Left ventricle myocardium inferior (tissue), 1 donor: ENCODE data around the gene VPS4B. TPM values are rescaled to one million over a fixed set of nuclear protein-coding genes. Genes with fewer than 3 reads are reported as not detected.
"Not testable (repeated sequence)": the region's sequence is repeated elsewhere in the genome, so short reads cannot be mapped to it uniquely, and the experiment has no call there.

Source experiments
- DNase-seq: peaks from one replicate; pipeline ENCODE4 v3.0.0-alpha.2; 2020
- H3K27ac ChIP-seq: fragments of 200-600 bp; replicated peaks from 2 replicates; pipeline ENCODE4 v1.8.0; 2021
- H3K27me3 ChIP-seq: fragments of 200-600 bp; 2 replicates; pipeline ENCODE4 v1.8.0; 2021; ENCODE audit warnings: low read depth
- H3K36me3 ChIP-seq: fragments of 200-600 bp; 2 replicates; pipeline ENCODE4 v1.8.0; 2021
- H3K4me1 ChIP-seq: fragments of 200-600 bp; 2 replicates; pipeline ENCODE4 v1.8.0; 2021
- H3K4me3 ChIP-seq: fragments of 200-600 bp; 2 replicates; pipeline ENCODE4 v1.8.0; 2021; ENCODE audit warnings: mild to moderate bottlenecking, moderate library complexity
- H3K9me3 ChIP-seq: fragments of 200-600 bp; replicated peaks from 2 replicates; pipeline ENCODE4 v1.8.0; 2021
- intact Hi-C: fragments of 100-400 bp; cut with micrococcal nuclease; formaldehyde crosslinking; loops from one replicate; pipeline ENCODE4 v1.11.0; 2022
- total RNA-seq: library from RNA; stranded (reverse); fragmentation: NEBNext Ultra II Directional; extraction: Animal tissue kit (Norgen Biotek cat#: 25700); gene quantifications from one replicate; pipeline ENCODE4 v1.2.1, GENCODE V29; 2021
- TF ChIP-seq, protein P1 (sequence below): fragments of 200-600 bp; IDR thresholded peaks from 2 replicates; pipeline ENCODE4 v1.8.0; 2021; ENCODE audit warnings: antibody characterized with exemption, mild to moderate bottlenecking, borderline replicate concordance
- donor health status: DM: no; HTN: yes; CAD: no; lungs with severe emphysema.

Gene VPS4B
- total RNA-seq, 1 donor from 2014 or later, result 16.7 TPM

DNA sequence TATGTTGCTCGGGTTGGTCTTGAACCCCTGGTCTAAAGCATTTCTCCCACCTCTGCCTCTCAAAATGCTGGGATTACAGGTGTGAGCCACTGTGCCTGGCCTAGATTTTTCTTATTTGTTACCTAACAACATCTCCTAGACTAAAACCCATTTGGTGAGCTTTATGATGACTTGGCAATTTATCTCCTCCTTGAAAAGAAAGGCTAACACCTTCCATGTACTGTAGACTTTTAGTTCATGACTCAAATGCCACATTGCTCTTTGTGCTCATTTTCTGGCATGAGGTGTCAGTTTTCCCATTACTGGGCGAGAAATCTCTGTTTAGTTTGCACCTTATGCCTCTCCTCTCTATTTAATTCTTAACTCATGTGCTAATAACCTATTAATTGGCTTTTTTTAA, 42.2 kb upstream of the VPS4B start:
- H3K27me3 ChIP-seq, result peaks cover 35% of the 10 kb centered on the region
- H3K9me3 ChIP-seq, result no peaks in the 10 kb centered on the region
- no peak overlapping the region for H3K4me3 ChIP-seq
- TF ChIP-seq, protein P1, sequence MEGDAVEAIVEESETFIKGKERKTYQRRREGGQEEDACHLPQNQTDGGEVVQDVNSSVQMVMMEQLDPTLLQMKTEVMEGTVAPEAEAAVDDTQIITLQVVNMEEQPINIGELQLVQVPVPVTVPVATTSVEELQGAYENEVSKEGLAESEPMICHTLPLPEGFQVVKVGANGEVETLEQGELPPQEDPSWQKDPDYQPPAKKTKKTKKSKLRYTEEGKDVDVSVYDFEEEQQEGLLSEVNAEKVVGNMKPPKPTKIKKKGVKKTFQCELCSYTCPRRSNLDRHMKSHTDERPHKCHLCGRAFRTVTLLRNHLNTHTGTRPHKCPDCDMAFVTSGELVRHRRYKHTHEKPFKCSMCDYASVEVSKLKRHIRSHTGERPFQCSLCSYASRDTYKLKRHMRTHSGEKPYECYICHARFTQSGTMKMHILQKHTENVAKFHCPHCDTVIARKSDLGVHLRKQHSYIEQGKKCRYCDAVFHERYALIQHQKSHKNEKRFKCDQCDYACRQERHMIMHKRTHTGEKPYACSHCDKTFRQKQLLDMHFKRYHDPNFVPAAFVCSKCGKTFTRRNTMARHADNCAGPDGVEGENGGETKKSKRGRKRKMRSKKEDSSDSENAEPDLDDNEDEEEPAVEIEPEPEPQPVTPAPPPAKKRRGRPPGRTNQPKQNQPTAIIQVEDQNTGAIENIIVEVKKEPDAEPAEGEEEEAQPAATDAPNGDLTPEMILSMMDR, result no peak
- H3K4me1 ChIP-seq, result no peaks in the 10 kb centered on the region
- no peak overlapping the region for H3K27ac ChIP-seq
- H3K36me3 ChIP-seq, result no peaks in the 10 kb centered on the region
- intact Hi-C loops, result no loop called here
- no peak for DNase-seq

DNA sequence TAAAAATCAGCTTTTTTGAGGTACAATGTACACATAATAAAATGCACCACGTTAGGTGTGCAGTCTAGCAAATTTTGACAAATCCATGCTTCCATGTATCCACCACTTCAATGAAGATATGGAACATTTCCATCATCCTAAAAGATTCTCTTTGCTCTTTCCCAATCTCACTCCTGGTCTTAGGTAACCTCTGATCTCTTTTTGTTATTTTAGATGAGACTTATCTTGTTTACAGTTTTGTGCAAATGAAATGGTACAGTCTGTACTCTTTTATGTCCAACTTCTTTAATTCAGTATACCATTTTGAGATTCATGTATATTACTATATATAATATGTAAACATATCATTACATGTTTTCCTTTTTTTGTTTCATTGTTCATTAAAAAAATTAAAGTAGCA, 38.1 kb upstream of the VPS4B start:
- H3K27ac ChIP-seq, result no peak overlapping the region

DNA sequence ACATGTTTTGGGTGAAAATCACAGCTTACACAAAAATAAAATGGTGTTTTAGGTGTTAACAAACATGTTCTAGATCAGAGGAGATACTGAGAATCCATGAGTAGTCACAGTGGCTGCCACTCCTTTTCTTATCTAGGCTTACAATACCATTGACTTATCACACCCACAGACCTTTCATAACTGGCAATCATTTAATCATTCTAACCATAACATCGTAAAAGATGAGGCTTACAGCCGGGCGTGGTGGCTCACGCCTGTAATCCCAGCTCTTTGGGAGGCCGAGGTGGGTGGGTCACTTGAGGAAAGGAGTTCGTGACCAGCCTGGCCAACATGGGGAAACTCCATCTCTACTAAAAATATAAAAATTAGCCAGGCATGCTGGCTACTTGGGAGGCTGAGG, 35.7 kb upstream of the VPS4B start:
- no peaks in the 10 kb centered on the region for H3K4me1 ChIP-seq
- intact Hi-C loops, result no loop called here
- H3K4me3 ChIP-seq, result no peak overlapping the region
- no peak for DNase-seq
- peaks cover 13% of the 10 kb centered on the region for H3K27me3 ChIP-seq
- no peaks in the 10 kb centered on the region for H3K9me3 ChIP-seq
- no peak overlapping the region for H3K27ac ChIP-seq
- H3K36me3 ChIP-seq, result no peaks in the 10 kb centered on the region
- TF ChIP-seq, protein P1, result no peak

More for the DNA sequence above, 38.1 kb upstream of the VPS4B start:
- Histone ChIP-seq H3K36me3 (no peaks in the 10 kb centered on the region), H3K9me3 (no peaks in the 10 kb centered on the region), H3K4me1 (no peaks in the 10 kb centered on the region), H3K4me3 (no peak overlapping the region), H3K27me3 (peaks cover 31% of the 10 kb centered on the region)
- TF ChIP-seq, protein P1, result no peak
- DNase-seq, result no peak
- intact Hi-C loops, result no loop called here

DNA sequence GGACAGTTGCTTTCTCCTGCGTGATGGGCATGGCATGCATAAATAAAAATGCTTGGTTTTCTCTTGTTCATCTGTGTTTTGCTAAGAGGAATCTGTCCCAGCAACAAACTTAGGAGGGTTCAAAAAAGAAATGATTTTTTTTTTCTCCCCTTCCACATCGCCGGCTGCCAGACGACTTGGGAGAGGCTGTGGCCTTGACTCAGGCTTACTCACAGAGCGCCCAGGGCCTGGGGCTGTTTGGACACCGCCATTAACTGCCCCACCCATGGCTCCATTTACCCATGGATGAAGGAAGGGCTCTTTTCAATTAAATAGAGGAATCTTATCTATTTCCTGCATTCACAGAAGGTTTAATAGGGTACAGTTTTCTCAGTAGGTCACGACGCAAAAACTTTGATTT, 32.2 kb upstream of the VPS4B start:
- H3K27ac ChIP-seq, result no peak overlapping the region
- no peaks in the 10 kb centered on the region for H3K27me3 ChIP-seq
- no peaks in the 10 kb centered on the region for H3K36me3 ChIP-seq
- intact Hi-C loops, result no loop called here
- no peak overlapping the region for H3K4me3 ChIP-seq
- TF ChIP-seq, protein P1, result no peak
- peaks cover 15% of the 10 kb centered on the region for H3K4me1 ChIP-seq
- no peak for DNase-seq
- H3K9me3 ChIP-seq, result no peaks in the 10 kb centered on the region

DNA sequence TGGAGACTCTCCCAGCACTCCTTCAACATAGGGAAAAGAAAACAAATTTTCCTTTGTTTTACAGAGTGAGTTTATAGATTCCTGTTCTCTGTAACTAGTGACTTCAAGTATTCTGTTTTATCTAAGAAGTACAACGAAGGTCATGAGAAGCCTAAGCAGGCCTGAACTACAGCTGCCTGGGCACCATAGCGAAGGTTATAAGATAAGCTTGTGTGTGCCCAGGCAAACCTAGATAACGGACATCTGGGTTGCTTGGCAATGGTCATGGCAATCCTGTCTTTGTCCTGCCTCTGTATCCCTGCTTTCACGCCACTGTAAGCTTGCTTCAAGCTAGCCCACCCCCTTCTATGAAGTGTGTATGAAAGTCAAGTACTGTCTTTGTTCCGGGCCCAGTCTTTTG, 30.5 kb upstream of the VPS4B start:
- peaks cover 15% of the 10 kb centered on the region for H3K4me1 ChIP-seq

DNA sequence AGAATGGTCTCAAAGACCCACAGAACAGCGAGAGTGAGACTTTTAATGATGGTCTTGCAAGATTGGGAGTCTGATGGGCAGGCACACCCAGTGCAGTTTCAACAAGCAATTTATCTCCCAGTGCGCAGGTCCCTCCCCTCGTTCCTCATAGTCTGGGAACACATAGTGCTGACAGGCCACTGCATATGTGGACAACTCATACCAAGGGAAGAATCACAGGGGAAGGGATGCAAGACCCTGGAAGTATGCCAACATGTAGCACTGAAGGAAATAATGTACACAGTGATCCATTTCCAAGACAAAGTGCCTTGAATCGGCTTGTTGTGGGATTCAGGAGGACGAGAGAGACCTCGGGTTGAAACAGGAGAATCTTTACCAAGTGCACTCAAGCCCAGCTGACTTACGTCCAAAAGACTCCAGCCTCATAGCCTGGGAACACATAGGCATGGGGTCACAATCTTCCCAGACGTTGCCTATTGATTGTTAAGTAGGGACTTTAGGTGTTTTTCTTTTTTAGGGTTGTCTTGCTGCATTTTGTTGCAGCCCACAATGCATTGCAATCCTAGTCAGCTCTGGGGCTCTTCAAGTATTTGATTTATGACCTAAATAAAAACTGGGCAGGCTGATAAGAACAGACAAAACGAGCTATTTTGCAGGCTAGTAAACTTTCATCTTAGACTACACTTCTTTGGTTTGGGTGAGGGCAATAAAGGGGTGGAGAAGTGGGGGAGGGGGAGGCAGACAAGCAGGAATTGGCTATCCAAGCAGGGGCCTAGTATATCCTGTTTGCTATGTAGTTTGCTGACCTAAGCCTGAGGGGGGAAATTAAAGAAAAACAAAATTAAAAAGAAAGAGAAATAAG, 29.8 kb upstream of the VPS4B start:
- TF ChIP-seq, protein P1, result no peak
- no peaks in the 10 kb centered on the region for H3K9me3 ChIP-seq
- H3K4me3 ChIP-seq, result no peak overlapping the region
- intact Hi-C loops, result no loop called here
- peak overlapping the region; percentile 2 for H3K27ac ChIP-seq
- H3K27me3 ChIP-seq, result no peaks in the 10 kb centered on the region
- H3K4me1 ChIP-seq, result peaks cover 15% of the 10 kb centered on the region
- no peaks in the 10 kb centered on the region for H3K36me3 ChIP-seq
- DNase-seq, result no peak

More for the DNA sequence above, 30.5 kb upstream of the VPS4B start:
- DNase-seq, H3K36me3 ChIP-seq, H3K27me3 ChIP-seq, H3K4me3 ChIP-seq, intact Hi-C loops, H3K9me3 ChIP-seq: not testable (repeated sequence)
- H3K27ac ChIP-seq, result peak overlapping the region; percentile 2
